SK-N-SH (cell line): ENCODE results near the gene BCAS3. TPM values are rescaled to one million over a fixed set of nuclear protein-coding genes. Genes with fewer than 3 reads are reported as not detected.

Source experiments
- CTCF ChIA-PET: fragments of 300-600, 350-600 bp; formaldehyde crosslinking; extraction: SDS; loops from one replicate; lab custom pipeline; 2021; lab: Yijun Ruan, JAX
- POLR2A ChIA-PET: fragments of 350-600 bp; sonication (Branson Sonifier 250); formaldehyde crosslinking; extraction: SDS; loops from one replicate; lab custom pipeline; 2020; ENCODE audit warnings: antibody characterized with exemption, inconsistent platforms; lab: Yijun Ruan, JAX
- DNase-seq: peaks from one replicate; pipeline ENCODE4 v3.0.0; 2012
- H2AFZ ChIP-seq: fragments of 200-600 bp; sonication (generic); 2 replicates; pipeline ENCODE4 v1.8.1; 2016; ENCODE audit warnings: antibody characterized with exemption, mild to moderate bottlenecking, low read depth
- H3F3A ChIP-seq: fragments of 200-600 bp; sonication (generic); replicated peaks from 2 replicates; pipeline ENCODE3; 2016; ENCODE audit warnings: antibody characterized with exemption, mild to moderate bottlenecking; ENCODE audit not compliant: insufficient read depth
- H3K27ac ChIP-seq, 2 experiments: fragments of 200-500 bp in 1 of 2; fragments of 200-600 bp in 1 of 2; sonication (Bioruptor generic) in 1 of 2; sonication (generic), shearing (Covaris generic) in 1 of 2; 2 replicates each; pipeline versions ENCODE4 v1.5.1 to v1.6.1; 2014 to 2016; ENCODE audit warnings: low read depth in 2 of 2, inconsistent platforms in 1 of 2, low read length in 1 of 2, mild to moderate bottlenecking in 1 of 2, mixed read lengths in 1 of 2
- H3K27me3 ChIP-seq: fragments of 200-600 bp; sonication (generic), shearing (Covaris generic); 2 replicates; pipeline ENCODE4 v1.6.1; 2016; ENCODE audit warnings: mixed run types; ENCODE audit not compliant: insufficient read depth
- H3K36me3 ChIP-seq, 2 experiments: fragments of 200-500 bp in 1 of 2; fragments of 200-600 bp in 1 of 2; sonication (Bioruptor generic) in 1 of 2; sonication (generic) in 1 of 2; replicated peaks in 1 of 2; 2 replicates each; pipeline versions ENCODE3 to v1.5.1; 2014 to 2016; ENCODE audit warnings: low read length in 1 of 2, mild to moderate bottlenecking in 1 of 2; ENCODE audit not compliant: insufficient read depth in 2 of 2, control insufficient read depth in 1 of 2
- H3K4me1 ChIP-seq, 2 experiments: fragments of 200-500 bp in 1 of 2; fragments of 200-600 bp in 1 of 2; sonication (Bioruptor generic) in 1 of 2; sonication (generic), shearing (Covaris generic) in 1 of 2; 2 replicates each; pipeline versions ENCODE4 v1.5.1 to v1.6.1; 2014 to 2016; ENCODE audit warnings: low read depth in 1 of 2, low read length in 1 of 2, mixed run types in 1 of 2; ENCODE audit not compliant: insufficient read depth in 2 of 2, control insufficient read depth in 1 of 2
- H3K4me2 ChIP-seq: fragments of 200-600 bp; sonication (generic), shearing (Covaris generic); 2 replicates; pipeline ENCODE4 v1.6.1; 2017; ENCODE audit warnings: mixed run types
- H3K4me3 ChIP-seq, 2 experiments: fragments of 200-500 bp in 1 of 2; fragments of 200-600 bp in 1 of 2; sonication (Bioruptor generic) in 1 of 2; sonication (generic), shearing (Covaris generic) in 1 of 2; 2 replicates each; pipeline versions ENCODE4 v1.5.1 to v1.8.1; 2014 to 2016; ENCODE audit warnings: low read depth in 2 of 2, inconsistent platforms in 1 of 2, low read length in 1 of 2, mild to moderate bottlenecking in 1 of 2, mixed read lengths in 1 of 2, moderate library complexity in 1 of 2
- H3K79me2 ChIP-seq: fragments of 200-600 bp; sonication (generic); 2 replicates; pipeline ENCODE4 v1.8.1; 2017; ENCODE audit warnings: mild to moderate bottlenecking; ENCODE audit not compliant: insufficient read depth
- H3K9ac ChIP-seq: fragments of 200-600 bp; sonication (generic); 2 replicates; pipeline ENCODE4 v1.6.1; 2017; ENCODE audit warnings: mixed run types
- H3K9me2 ChIP-seq: fragments of 200-600 bp; sonication (generic); 2 replicates; pipeline ENCODE4 v1.6.1; 2017; ENCODE audit warnings: mixed run types
- H3K9me3 ChIP-seq: fragments of 200-600 bp; sonication (generic); 2 replicates; pipeline ENCODE4 v1.6.1; 2017; ENCODE audit warnings: mixed run types, mild to moderate bottlenecking, moderate library complexity
- H4K20me1 ChIP-seq: fragments of 200-600 bp; sonication (generic); 2 replicates; pipeline ENCODE4 v1.6.1; 2017; ENCODE audit warnings: mild to moderate bottlenecking, mixed run types; ENCODE audit not compliant: insufficient read depth
- CHD2 ChIP-seq: fragments of 150-350 bp; IDR thresholded peaks from 2 replicates; pipeline ENCODE4 v1.6.1; 2018; ENCODE audit warnings: low read length; ENCODE audit not compliant: partially characterized antibody
- FOXJ3 ChIP-seq: sonication (generic); formaldehyde crosslinking; IDR thresholded peaks from 2 replicates; pipeline ENCODE4 v1.5.1; 2020; ENCODE audit warnings: mild to moderate bottlenecking, missing genetic modification reagents
- GATA2 ChIP-seq: sonication (generic); formaldehyde crosslinking; IDR thresholded peaks from 2 replicates; pipeline ENCODE4 v1.5.0; 2020; ENCODE audit warnings: mild to moderate bottlenecking, missing genetic modification reagents
- MAX ChIP-seq: IDR thresholded peaks from 2 replicates; pipeline ENCODE4 v1.4.0; 2012; ENCODE audit warnings: low read depth
- MEF2A ChIP-seq: IDR thresholded peaks from 2 replicates; pipeline ENCODE4 v1.4.0; 2012; ENCODE audit warnings: low read depth, borderline replicate concordance
- MXI1 ChIP-seq: IDR thresholded peaks from 2 replicates; pipeline ENCODE4 v1.6.1; 2012; ENCODE audit warnings: mild to moderate bottlenecking, low read depth, low read length, improper control_type of control experiment
- PBX3 ChIP-seq: IDR thresholded peaks from 2 replicates; pipeline ENCODE4; 2012
- POLR2AphosphoS5 ChIP-seq: IDR thresholded peaks from 2 replicates; pipeline ENCODE4 v1.6.1; 2012; ENCODE audit warnings: low read depth, low read length
- RAD21 ChIP-seq: IDR thresholded peaks from 2 replicates; pipeline ENCODE4 v1.6.1; 2012; ENCODE audit warnings: mild to moderate bottlenecking, low read length
- RCOR1 ChIP-seq: fragments of 150-350 bp; IDR thresholded peaks from 2 replicates; pipeline ENCODE4 v1.6.1; 2017; ENCODE audit warnings: antibody characterized with exemption, low read length
- RFX5 ChIP-seq: IDR thresholded peaks from 2 replicates; pipeline ENCODE4 v1.6.1; 2012; ENCODE audit warnings: mild to moderate bottlenecking, improper control_type of control experiment, low read length
- SIN3A ChIP-seq: IDR thresholded peaks from 2 replicates; pipeline ENCODE4 v1.6.1; 2012; ENCODE audit warnings: low read depth, mild to moderate bottlenecking, low read length, moderate library complexity, borderline replicate concordance
- SMC3 ChIP-seq: IDR thresholded peaks from 2 replicates; pipeline ENCODE4 v1.6.1; 2012; ENCODE audit warnings: low read depth, low read length, improper control_type of control experiment
- USF2 ChIP-seq: fragments of 150-350 bp; IDR thresholded peaks from 2 replicates; pipeline ENCODE4 v1.6.1; 2017; ENCODE audit warnings: antibody characterized with exemption, low read length, low read depth, borderline replicate concordance
- YY1 ChIP-seq: IDR thresholded peaks from 2 replicates; pipeline ENCODE4 v1.4.0; 2012; ENCODE audit warnings: low read depth, mild to moderate bottlenecking
- ZBTB33 ChIP-seq: IDR thresholded peaks from 2 replicates; pipeline ENCODE4 v1.4.0; 2012; ENCODE audit warnings: low read depth, borderline replicate concordance
- WGBS: methylation state at CpG from one replicate; pipeline ENCODE4 v1.1.6; 2017; ENCODE audit warnings: low lambda C conversion rate; 5-methylcytosine and 5-hydroxymethylcytosine counted together
- polyA plus RNA-seq, 3 experiments: library from polyadenylated mRNA; depleted of rRNA; stranded (reverse); fragments of >200 nt; gene quantifications; 2 replicates each; pipeline ENCODE4 v1.2.3, GENCODE V29; 2012

Gene BCAS3
- polyA plus RNA-seq, 1 of the 3 experiments (the other 2 are of a cell fraction), result 5.9 TPM

- no peaks in the 10 kb centered on the region for H3K9me2 ChIP-seq
- peaks cover 22% of the 10 kb centered on the region for H3F3A ChIP-seq
- WGBS, result 97% methylated on average over 9 of the region's 9 CpGs
- H3K9ac ChIP-seq, result no peak overlapping the region
- no peaks in the 10 kb centered on the region for H3K36me3 ChIP-seq
- 0 out of 2 replicates have a peak, but pooled peaks have one; percentile 6 for TF ChIP-seq USF2
- no peak for TF ChIP-seq YY1
- H3K27me3 ChIP-seq, result no peaks in the 10 kb centered on the region
- H3K4me3 ChIP-seq, result no peak overlapping the region
- no peaks in the 10 kb centered on the region for H3K9me3 ChIP-seq
- H2AFZ ChIP-seq, result no peak overlapping the region
- no peak for DNase-seq
- H3K4me1 ChIP-seq, result peaks cover 15 to 17% of the 10 kb centered on the region in 2 experiments; a peak in 3 of 4 replicates
- ChIA-PET CTCF (interaction anchor here (1.0 to 1.7 kb wide), 4 partner anchors 11 to 42 kb away, joined by 3 to 5 read pairs (median 4); no protein-coding TSS in a partner anchor), POLR2A (no interaction called here)
- no peak overlapping the region for H3K27ac ChIP-seq
- no peaks in the 10 kb centered on the region for H4K20me1 ChIP-seq
- no peaks in the 10 kb centered on the region for H3K79me2 ChIP-seq
- H3K4me2 ChIP-seq, result no peak overlapping the region
Observed at GRCh38 chr17:61331886-61332285, 654.2 kb downstream of the BCAS3 start.

GRCh38 chr17:61333136-61333535, 655.5 kb downstream of the BCAS3 start:
- WGBS, result 94% methylated on average over 7 of the region's 8 CpGs
- Histone ChIP-seq H3K79me2 (no peaks in the 10 kb centered on the region), H3K36me3 (no peaks in the 10 kb centered on the region), H3K27ac (no peak overlapping the region), H4K20me1 (no peaks in the 10 kb centered on the region), H2AFZ (no peak overlapping the region), H3F3A (peaks cover 32% of the 10 kb centered on the region), H3K4me3 (no peak overlapping the region), H3K9me3 (no peaks in the 10 kb centered on the region), H3K4me2 (no peak overlapping the region), H3K9ac (no peak overlapping the region), H3K27me3 (no peaks in the 10 kb centered on the region), H3K9me2 (no peaks in the 10 kb centered on the region), H3K4me1 (peaks cover 19 to 26% of the 10 kb centered on the region in 2 experiments; a peak in 3 of 4 replicates)
- DNase-seq, result no peak
- CTCF ChIA-PET, result interaction anchor here (1.2 to 2.3 kb wide), 3 partner anchors 10 to 16 kb away, joined by 4 to 5 read pairs (median 5); no protein-coding TSS in a partner anchor
- POLR2A ChIA-PET, result no interaction called here
- TF ChIP-seq SMC3, result no peak
- no peak for TF ChIP-seq RAD21
- TF ChIP-seq MEF2A, result no peak
- TF ChIP-seq RFX5, result no peak
- no peak for TF ChIP-seq MXI1
- no peak for TF ChIP-seq SIN3A

- Histone ChIP-seq H3K4me3 (no peak overlapping the region), H3K9me2 (no peaks in the 10 kb centered on the region), H3K36me3 (no peaks in the 10 kb centered on the region), H3K4me1 (peaks cover 24 to 30% of the 10 kb centered on the region in 2 experiments; a peak in 3 of 4 replicates), H3K9me3 (no peaks in the 10 kb centered on the region), H3K27ac (peak overlapping the region in 1 of 2 experiments; percentile 48; a peak in 2 of 4 replicates), H3K27me3 (no peaks in the 10 kb centered on the region), H2AFZ (no peak overlapping the region), H4K20me1 (no peaks in the 10 kb centered on the region), H3K4me2 (0 out of 2 replicates have a peak overlapping the region, but pooled peaks have one; percentile 52), H3K9ac (no peak overlapping the region), H3F3A (peaks cover 48% of the 10 kb centered on the region), H3K79me2 (no peaks in the 10 kb centered on the region)
- CTCF ChIA-PET, result interaction anchor here (1.0 to 2.3 kb wide), 5 partner anchors 10 to 24 kb away, joined by 3 to 5 read pairs (median 4); no protein-coding TSS in a partner anchor
- POLR2A ChIA-PET, result no interaction called here
- DNase-seq, result no peak
- TF ChIP-seq RFX5 (no peak), MAX (no peak), RCOR1 (no peak), ZBTB33 (no peak), POLR2AphosphoS5 (no peak), USF2 (no peak), FOXJ3 (CRISPR knock-in tag) (no peak), PBX3 (no peak), CHD2 (no peak), GATA2 (no peak)
- WGBS, result 94% methylated on average over 5 of the region's 5 CpGs
Observed at GRCh38 chr17:61334673-61335072, 657.0 kb downstream of the BCAS3 start.
